CD14-positive monocyte (primary cell): ENCODE data around the gene FUT1. TPM values are rescaled to one million over a fixed set of nuclear protein-coding genes. Genes with fewer than 3 reads are reported as not detected.

ENCODE experiments used
- DNase-seq, 3 donors: peaks; one replicate each; pipeline ENCODE4 v3.0.0-alpha.2; 2011 to 2022
- H2AFZ ChIP-seq: 2 replicates; pipeline ENCODE4 v1.6.0; 2012; ENCODE audit warnings: mild to moderate bottlenecking, low read depth, low read length, inconsistent platforms; ENCODE audit not compliant: insufficient read depth, poor library complexity, severe bottlenecking
- H3K27ac ChIP-seq, 2 donors: 1 replicate in 1 of 2; 2 replicates in 1 of 2; pipeline ENCODE4 v1.5.1; 2012 to 2013; ENCODE audit warnings: low read length in 2 of 2, control low read depth in 1 of 2, inconsistent platforms in 1 of 2, low read depth in 1 of 2, mild to moderate bottlenecking in 1 of 2
- H3K27me3 ChIP-seq, 2 donors: one replicate each; pipeline versions ENCODE4 v1.6.0 to v1.6.1; 2011 to 2013; ENCODE audit warnings: low read length in 2 of 2; ENCODE audit not compliant: control insufficient read depth in 2 of 2, insufficient read depth in 2 of 2
- H3K36me3 ChIP-seq, 2 donors: replicated peaks in 1 of 2; 1 replicate in 1 of 2; 2 replicates in 1 of 2; pipeline versions ENCODE4 v1.5.1 to v1.6.1; 2012 to 2013; ENCODE audit warnings: low read length in 2 of 2, control low read depth in 1 of 2, inconsistent platforms in 1 of 2, mild to moderate bottlenecking in 1 of 2; ENCODE audit not compliant: insufficient read depth in 2 of 2, control insufficient read depth in 1 of 2
- H3K4me1 ChIP-seq, 2 donors: 1 replicate in 1 of 2; 2 replicates in 1 of 2; pipeline versions ENCODE4 v1.5.1 to v1.6.1; 2012 to 2013; ENCODE audit warnings: low read length in 2 of 2, control low read depth in 1 of 2, inconsistent platforms in 1 of 2, mild to moderate bottlenecking in 1 of 2, moderate library complexity in 1 of 2; ENCODE audit not compliant: insufficient read depth in 2 of 2, control insufficient read depth in 1 of 2
- H3K4me2 ChIP-seq: replicated peaks from 2 replicates; pipeline ENCODE3; 2012; ENCODE audit warnings: low read length, moderate library complexity, mild to moderate bottlenecking; ENCODE audit not compliant: poor library complexity, severe bottlenecking; ENCODE audit errors: extremely low read depth
- H3K4me3 ChIP-seq, 3 experiments: fragments of 200-600 bp in 1 of 3; sonication (generic) in 1 of 3; replicated peaks in 1 of 3; 1 replicate in 2 of 3; 2 replicates in 1 of 3; pipeline ENCODE4 v1.5.1; 2011 to 2013; ENCODE audit warnings: low read length in 3 of 3, mild to moderate bottlenecking in 3 of 3, control low read depth in 2 of 3, low read depth in 2 of 3, inconsistent platforms in 1 of 3, moderate library complexity in 1 of 3
- H3K79me2 ChIP-seq: 2 replicates; pipeline ENCODE4 v1.6.0; 2012; ENCODE audit warnings: mild to moderate bottlenecking, control low read depth, inconsistent platforms, low read length, moderate library complexity; ENCODE audit not compliant: insufficient read depth
- H3K9ac ChIP-seq: 2 replicates; pipeline ENCODE4 v1.6.0; 2017; ENCODE audit warnings: low read length, mild to moderate bottlenecking; ENCODE audit not compliant: insufficient read depth, poor library complexity, severe bottlenecking
- H3K9me3 ChIP-seq, 2 donors: replicated peaks in 1 of 2; 1 replicate in 1 of 2; 2 replicates in 1 of 2; pipeline versions ENCODE4 v1.5.1 to v1.6.1; 2012 to 2013; ENCODE audit warnings: low read length in 2 of 2, control low read depth in 1 of 2; ENCODE audit not compliant: control insufficient read depth in 1 of 2, insufficient read depth in 1 of 2
- H4K20me1 ChIP-seq: 2 replicates; pipeline ENCODE4 v1.6.0; 2012; ENCODE audit warnings: mild to moderate bottlenecking, low read length, control low read depth, moderate library complexity; ENCODE audit not compliant: insufficient read depth
- H3K27ac Mint-ChIP-seq, 7 donors: one replicate each; pipeline ENCODE4 v1.8.0; 2020; ENCODE audit warnings: mild to moderate bottlenecking in 7 of 7, mixed read lengths in 7 of 7, moderate library complexity in 6 of 7, inconsistent platforms in 2 of 7
- H3K27me3 Mint-ChIP-seq, 3 donors: one replicate each; pipeline ENCODE4 v1.8.0; 2021 to 2022; ENCODE audit warnings: low read depth in 3 of 3, mild to moderate bottlenecking in 3 of 3, mixed read lengths in 3 of 3, moderate library complexity in 3 of 3, inconsistent platforms in 1 of 3
- H3K36me3 Mint-ChIP-seq, 2 donors: one replicate each; pipeline ENCODE4 v1.8.0; 2020; ENCODE audit warnings: mixed read lengths in 2 of 2, inconsistent platforms in 1 of 2, mild to moderate bottlenecking in 1 of 2
- H3K4me1 Mint-ChIP-seq: one replicate; pipeline ENCODE4 v1.8.0; 2020; ENCODE audit warnings: mild to moderate bottlenecking, mixed read lengths
- H3K4me3 Mint-ChIP-seq, 2 donors: one replicate each; pipeline ENCODE4 v1.8.0; 2020; ENCODE audit warnings: mild to moderate bottlenecking in 2 of 2, mixed read lengths in 2 of 2, moderate library complexity in 1 of 2
- H3K9me3 Mint-ChIP-seq, 7 donors: one replicate each; pipeline ENCODE4 v1.8.0; 2020 to 2022; ENCODE audit warnings: mixed read lengths in 7 of 7, mild to moderate bottlenecking in 6 of 7, moderate library complexity in 6 of 7, inconsistent platforms in 2 of 7
- CTCF ChIP-seq: fragments of 200-600 bp; IDR thresholded peaks from one replicate; pipeline ENCODE4 v1.8.0; 2022; ENCODE audit warnings: antibody characterized with exemption, mild to moderate bottlenecking
- WGBS: methylation state at CpG from one replicate; pipeline ENCODE4 v1.1.5; 2013; ENCODE audit warnings: missing lambda C conversion rate; ENCODE audit not compliant: insufficient coverage; 5-methylcytosine and 5-hydroxymethylcytosine counted together
- intact Hi-C, 2 donors: fragments of 100-400 bp; cut with micrococcal nuclease; formaldehyde crosslinking; loops; one replicate each; pipeline versions ENCODE4 v1.15.0 to v1.15.1; 2023
- polyA plus RNA-seq, 3 donors: library from polyadenylated mRNA; depleted of rRNA in 1 of 3; unstranded in 2 of 3; stranded (reverse) in 1 of 3; fragments of 300-500 nt in 2 of 3; fragments of >200 nt in 1 of 3; fragmentation: Illumina TruSeq in 2 of 3; gene quantifications; 1 replicate in 2 of 3; 2 replicates in 1 of 3; pipeline ENCODE4 v1.2.3, GENCODE V29; 2012 to 2021

FUT1 gene
- polyA plus RNA-seq, 3 donors: 0.03 TPM; not detected in 2

- Histone ChIP-seq H3K27ac (no peak overlapping the region), H3K27me3 (peaks cover 11 to 29% of the 10 kb centered on the region in 2 donors), H4K20me1 (no peaks in the 10 kb centered on the region), H3K79me2 (no peaks in the 10 kb centered on the region), H2AFZ (no peak overlapping the region), H3K4me3 (no peak overlapping the region), H3K9me3 (no peaks in the 10 kb centered on the region), H3K4me1 (peaks cover 14 to 26% of the 10 kb centered on the region in 2 donors), H3K4me2 (no peak overlapping the region), H3K9ac (no peak overlapping the region), H3K36me3 (no peaks in the 10 kb centered on the region)
- intact Hi-C loops: no loop called here
- 92% methylated on average over 10 of the region's 12 CpGs for WGBS
- Mint-ChIP-seq H3K9me3 (peaks cover 0 to 12% (median 6%) of the 10 kb centered on the region in 7 donors), H3K4me3 (no peak overlapping the region), H3K36me3 (peaks cover 0 to 3% of the 10 kb centered on the region in 2 donors), H3K27ac (no peak overlapping the region), H3K4me1 (peaks cover 23% of the 10 kb centered on the region), H3K27me3 (peaks cover 39 to 58% (median 57%) of the 10 kb centered on the region in 3 donors)
- no peak for TF ChIP-seq CTCF
- no peak for DNase-seq
Observed at GRCh38 chr19:48757089-48757675, 4.7 kb upstream of the FUT1 start.

GRCh38 chr19:48756686-48757085, 4.2 kb upstream of the FUT1 start:
- H4K20me1 ChIP-seq: no peaks in the 10 kb centered on the region
- no peaks in the 10 kb centered on the region for H3K9me3 ChIP-seq
- Mint-ChIP-seq H3K27ac (no peak overlapping the region), H3K4me3 (no peak overlapping the region), H3K4me1 (peaks cover 25% of the 10 kb centered on the region), H3K27me3 (peaks cover 44 to 58% (median 57%) of the 10 kb centered on the region in 3 donors), H3K36me3 (peaks cover 0 to 3% of the 10 kb centered on the region in 2 donors), H3K9me3 (peaks cover 0 to 14% (median 6%) of the 10 kb centered on the region in 7 donors)
- peaks cover 16 to 28% of the 10 kb centered on the region in 2 donors for H3K4me1 ChIP-seq
- no peak overlapping the region for H3K4me3 ChIP-seq
- TF ChIP-seq CTCF: no peak
- no peak overlapping the region for H3K9ac ChIP-seq
- no peaks in the 10 kb centered on the region for H3K79me2 ChIP-seq
- H3K36me3 ChIP-seq: no peaks in the 10 kb centered on the region
- H3K27me3 ChIP-seq: peaks cover 14 to 34% of the 10 kb centered on the region in 2 donors
- no peak for DNase-seq
- no peak overlapping the region for H3K4me2 ChIP-seq
- no peak overlapping the region for H3K27ac ChIP-seq
- intact Hi-C loops: no loop called here
- 93% methylated on average over 7 of the region's 9 CpGs for WGBS
- no peak overlapping the region for H2AFZ ChIP-seq
